Breast epithelium (tissue), 4 donors: Measurements from ENCODE around the gene AHNAK. TPM values are rescaled to one million over a fixed set of nuclear protein-coding genes. Genes with fewer than 3 reads are reported as not detected.

ENCODE experiments used
- DNase-seq, 2 donors: peaks; one replicate each; pipeline ENCODE4 v3.0.0-alpha.2; 2019; ENCODE audit warnings: low spot score in 2 of 2
- H3K27ac ChIP-seq, 2 donors: fragments of 200-600 bp; sonication (generic) in 1 of 2; one replicate each; pipeline ENCODE4 v1.5.1; 2016 to 2019; ENCODE audit warnings: mild to moderate bottlenecking in 1 of 2
- H3K27me3 ChIP-seq, 2 donors: fragments of 200-600 bp; sonication (generic) in 1 of 2; one replicate each; pipeline versions ENCODE4 v1.5.1 to v1.6.0; 2017 to 2019; ENCODE audit warnings: control low read depth in 1 of 2, mild to moderate bottlenecking in 1 of 2
- H3K36me3 ChIP-seq: fragments of 200-600 bp; one replicate; pipeline ENCODE4 v1.5.1; 2019
- H3K4me1 ChIP-seq, 2 donors: fragments of 200-600 bp; sonication (generic); one replicate each; pipeline ENCODE4 v1.5.1; 2016 to 2019; ENCODE audit warnings: control low read depth in 1 of 2
- H3K4me3 ChIP-seq, 3 donors: fragments of 200-600 bp; sonication (generic); 1 replicate in 2 of 3; 2 replicates in 1 of 3; pipeline ENCODE4 v1.5.1; 2016 to 2019; ENCODE audit warnings: mild to moderate bottlenecking in 3 of 3, moderate library complexity in 2 of 3
- H3K9me3 ChIP-seq, 2 donors: fragments of 200-600 bp; sonication (generic) in 1 of 2; one replicate each; pipeline ENCODE4 v1.5.1; 2016 to 2019; ENCODE audit warnings: control low read depth in 1 of 2
- CTCF ChIP-seq, 3 donors: fragments of 450-650 bp; IDR thresholded peaks; one replicate each; pipeline ENCODE4 v1.5.1; 2016 to 2017; ENCODE audit warnings: antibody characterized with exemption in 3 of 3, mild to moderate bottlenecking in 3 of 3, moderate library complexity in 3 of 3
- POLR2A ChIP-seq: fragments of 450-650 bp; IDR thresholded peaks from one replicate; pipeline ENCODE4 v1.6.1; 2016; ENCODE audit warnings: antibody characterized with exemption, mild to moderate bottlenecking, moderate library complexity
- POLR2AphosphoS5 ChIP-seq, 3 donors: sonication (generic); formaldehyde crosslinking; IDR thresholded peaks; one replicate each; pipeline ENCODE4 v1.6.1; 2017; ENCODE audit warnings: antibody characterized with exemption in 3 of 3
- intact Hi-C: fragments of 100-400 bp; cut with DNase I; formaldehyde crosslinking; loops from one replicate; pipeline ENCODE4 v1.15.1; 2023; ENCODE audit warnings: low total_unique reads
- total RNA-seq, 3 donors: library from RNA; depleted of rRNA; stranded (reverse); fragments of >200 nt; gene quantifications; one replicate each; pipeline ENCODE4 v1.1.0, GENCODE V29; 2016

The AHNAK gene
- total RNA-seq, 3 donors from 2014 or later = 636 to 1,393 (median 1,040) TPM

- no peaks in the 10 kb centered on the region for H3K36me3 ChIP-seq
- no peaks in the 10 kb centered on the region for H3K27me3 ChIP-seq
- no peaks in the 10 kb centered on the region for H3K9me3 ChIP-seq
- no peak overlapping the region for H3K4me3 ChIP-seq
- peak in 1 of 2 donors; percentile 55 for DNase-seq
- H3K4me1 ChIP-seq = peaks cover 3 to 26% of the 10 kb centered on the region in 2 donors
- intact Hi-C loops = loop anchor here (5.0 kb wide), 1 partner anchor 33 kb away; no protein-coding TSS in a partner anchor
- H3K27ac ChIP-seq = peak overlapping the region; percentile 30 to 60
- no peak for TF ChIP-seq POLR2AphosphoS5 (IDR thresholded peaks at IDR 0.05)
- TF ChIP-seq POLR2A = no peak
- no peak for TF ChIP-seq CTCF (IDR thresholded peaks at IDR 0.05)
Measured at GRCh38 chr11:62504158-62504973, 42.2 kb downstream of the AHNAK start.

GRCh38 chr11:62502030-62502730 is 44.4 kb downstream of the AHNAK start:
- Histone ChIP-seq H3K4me1 (peaks cover 0 to 15% of the 10 kb centered on the region in 2 donors), H3K4me3 (no peak overlapping the region), H3K27me3 (no peaks in the 10 kb centered on the region), H3K9me3 (no peaks in the 10 kb centered on the region), H3K27ac (peak overlapping the region; percentile 50 to 84), H3K36me3 (no peaks in the 10 kb centered on the region)
- no peak for DNase-seq
- TF ChIP-seq CTCF (IDR thresholded peaks at IDR 0.05) (no peak), POLR2AphosphoS5 (IDR thresholded peaks at IDR 0.05) (no peak), POLR2A (no peak)
- intact Hi-C loops = loop anchor here (5.0 kb wide), 1 partner anchor 35 kb away; no protein-coding TSS in a partner anchor

GRCh38 chr11:62501432-62501891 is 45.1 kb downstream of the AHNAK start:
- Histone ChIP-seq H3K27ac (peak overlapping the region; percentile 76 to 84), H3K4me1 (peaks cover 0 to 15% of the 10 kb centered on the region in 2 donors), H3K36me3 (no peaks in the 10 kb centered on the region), H3K4me3 (peak overlapping the region in 1 of 3 donors; percentile 3), H3K27me3 (no peaks in the 10 kb centered on the region), H3K9me3 (no peaks in the 10 kb centered on the region)
- intact Hi-C loops = loop anchor here (5.0 kb wide), 1 partner anchor 36 kb away; no protein-coding TSS in a partner anchor
- TF ChIP-seq CTCF (IDR thresholded peaks at IDR 0.05) = no peak
- TF ChIP-seq POLR2AphosphoS5 (IDR thresholded peaks at IDR 0.05) = peak in 2 of 3 donors; percentile 27 to 38
- DNase-seq = peak; percentile 74 to 81

GRCh38 chr11:62500650-62501030 is 46.0 kb downstream of the AHNAK start:
- H3K4me1 ChIP-seq = peaks cover 0 to 15% of the 10 kb centered on the region in 2 donors
- no peak overlapping the region for H3K4me3 ChIP-seq
- intact Hi-C loops = loop anchor here (5.0 kb wide), 1 partner anchor 37 kb away; no protein-coding TSS in a partner anchor
- no peaks in the 10 kb centered on the region for H3K9me3 ChIP-seq
- no peaks in the 10 kb centered on the region for H3K36me3 ChIP-seq
- no peak for TF ChIP-seq POLR2AphosphoS5 (IDR thresholded peaks at IDR 0.05)
- TF ChIP-seq POLR2A = no peak
- no peak for TF ChIP-seq CTCF (IDR thresholded peaks at IDR 0.05)
- H3K27me3 ChIP-seq = no peaks in the 10 kb centered on the region
- peak overlapping the region; percentile 76 to 84 for H3K27ac ChIP-seq
- no peak for DNase-seq
